IPS-18a (cell line): ENCODE measurements around the gene WDR33.
"Not testable (repeated sequence)": the region's sequence is repeated elsewhere in the genome, so short reads cannot be mapped to it uniquely, and the experiment has no call there.

ENCODE experiments used
- H3K27ac ChIP-seq: one replicate; pipeline ENCODE4 v1.5.1; 2013; ENCODE audit warnings: low read length
- H3K27me3 ChIP-seq: one replicate; pipeline ENCODE4 v1.6.1; 2013; ENCODE audit warnings: mild to moderate bottlenecking, low read length; ENCODE audit not compliant: control insufficient read depth, insufficient read depth
- H3K36me3 ChIP-seq: one replicate; pipeline ENCODE4 v1.6.1; 2013; ENCODE audit warnings: low read depth, low read length; ENCODE audit not compliant: control insufficient read depth
- H3K4me1 ChIP-seq: one replicate; pipeline ENCODE4 v1.6.1; 2013; ENCODE audit warnings: low read depth, low read length; ENCODE audit not compliant: control insufficient read depth
- H3K4me3 ChIP-seq: one replicate; pipeline ENCODE4 v1.5.1; 2013; ENCODE audit warnings: low read length
- H3K9ac ChIP-seq: one replicate; pipeline ENCODE4 v1.6.1; 2013; ENCODE audit warnings: mild to moderate bottlenecking, low read length, moderate library complexity
- H3K9me3 ChIP-seq: one replicate; pipeline ENCODE4 v1.6.1; 2013; ENCODE audit warnings: low read depth, low read length; ENCODE audit not compliant: control insufficient read depth

WDR33 gene

GRCh38 chr2:127807678-127808353 lies 3.2 kb downstream of the WDR33 start:
- Histone ChIP-seq H3K4me1 (peaks cover 6% of the 10 kb centered on the region), H3K9me3 (no peaks in the 10 kb centered on the region), H3K27me3 (no peaks in the 10 kb centered on the region), H3K36me3 (no peaks in the 10 kb centered on the region), H3K4me3 (no peak overlapping the region), H3K9ac (no peak overlapping the region), H3K27ac (no peak overlapping the region)

DNA sequence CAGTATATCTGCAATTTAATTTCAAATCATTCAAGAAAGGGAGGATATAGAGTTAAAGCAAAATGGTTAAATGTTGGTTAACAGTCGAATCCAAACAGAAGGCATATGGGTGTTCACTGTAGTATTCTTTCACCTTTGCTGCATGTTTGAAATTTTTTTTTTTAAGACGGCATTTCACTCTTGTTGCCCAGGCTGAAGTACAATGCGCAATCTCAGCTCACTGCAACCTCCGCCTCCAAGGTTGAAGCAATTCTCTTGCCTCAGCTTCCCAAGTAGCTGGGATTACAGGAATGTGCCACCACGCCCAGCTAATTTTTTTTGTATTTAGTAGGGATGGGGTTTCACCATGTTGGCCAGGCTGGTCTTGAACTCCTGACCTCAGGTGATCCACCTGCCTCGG lies 4.1 kb downstream of the WDR33 start:
- not testable (repeated sequence) for H3K27ac ChIP-seq, H3K4me1 ChIP-seq, H3K9me3 ChIP-seq, H3K9ac ChIP-seq, H3K4me3 ChIP-seq, H3K27me3 ChIP-seq, H3K36me3 ChIP-seq

DNA sequence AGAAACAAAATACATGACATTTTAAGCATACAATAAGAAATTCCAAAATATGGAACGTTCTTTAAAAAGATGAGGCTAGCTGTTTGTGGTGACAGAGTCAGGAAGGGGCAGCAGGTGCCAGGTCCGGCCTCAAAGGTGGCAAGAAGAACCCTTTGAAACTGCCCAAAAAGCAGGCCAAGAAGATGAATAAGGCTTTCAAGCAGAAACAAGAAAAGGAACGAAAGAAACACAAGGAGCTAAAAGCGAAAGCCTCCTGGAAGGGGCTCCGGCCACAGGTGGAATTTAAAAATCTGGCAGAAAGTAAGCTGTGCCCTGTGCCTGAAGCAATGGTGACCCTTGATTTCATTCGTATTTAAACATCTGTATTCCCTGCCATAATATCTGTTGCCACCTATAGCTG lies 5.5 kb downstream of the WDR33 start:
- no peaks in the 10 kb centered on the region for H3K27me3 ChIP-seq
- no peak overlapping the region for H3K4me3 ChIP-seq
- no peaks in the 10 kb centered on the region for H3K4me1 ChIP-seq
- H3K27ac ChIP-seq = no peak overlapping the region
- H3K9ac ChIP-seq = no peak overlapping the region
- H3K36me3 ChIP-seq = no peaks in the 10 kb centered on the region
- H3K9me3 ChIP-seq = no peaks in the 10 kb centered on the region

- Histone ChIP-seq H3K27me3 (no peaks in the 10 kb centered on the region), H3K4me3 (no peak overlapping the region), H3K9me3 (no peaks in the 10 kb centered on the region), H3K27ac (no peak overlapping the region), H3K9ac (no peak overlapping the region), H3K4me1 (no peaks in the 10 kb centered on the region), H3K36me3 (no peaks in the 10 kb centered on the region)
These were observed 11.0 kb downstream of the WDR33 start for GRCh38 chr2:127799926-127800325.

- H3K36me3 ChIP-seq = no peaks in the 10 kb centered on the region
- H3K9me3 ChIP-seq = no peaks in the 10 kb centered on the region
- H3K4me1 ChIP-seq = no peaks in the 10 kb centered on the region
- no peak overlapping the region for H3K9ac ChIP-seq
- H3K27me3 ChIP-seq = no peaks in the 10 kb centered on the region
- no peak overlapping the region for H3K4me3 ChIP-seq
- H3K27ac ChIP-seq = no peak overlapping the region
These were observed 14.6 kb downstream of the WDR33 start for GRCh38 chr2:127796389-127796788.

DNA sequence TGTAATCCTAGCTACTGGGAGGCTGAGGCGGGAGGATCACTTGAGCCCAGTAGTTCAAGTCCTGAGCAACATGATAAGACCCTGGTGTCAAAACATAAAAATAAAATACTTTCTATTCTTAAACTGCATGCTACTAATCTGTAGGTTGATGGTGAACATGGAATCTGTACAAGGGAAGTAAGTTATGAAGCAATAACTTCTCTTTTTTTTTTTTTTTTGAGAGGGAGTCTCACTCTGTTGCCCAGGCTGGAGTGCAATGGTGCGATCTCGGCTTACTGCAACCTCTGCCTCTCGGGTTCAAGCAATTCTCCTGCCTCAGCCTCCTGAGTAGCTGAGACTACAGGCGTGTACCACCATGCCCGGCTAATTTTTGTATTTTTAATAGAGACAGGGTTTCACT lies 16.1 kb downstream of the WDR33 start:
- not testable (repeated sequence) for H3K4me3 ChIP-seq, H3K4me1 ChIP-seq, H3K9ac ChIP-seq, H3K27ac ChIP-seq, H3K36me3 ChIP-seq, H3K27me3 ChIP-seq, H3K9me3 ChIP-seq

- no peaks in the 10 kb centered on the region for H3K36me3 ChIP-seq
- H3K9ac ChIP-seq = no peak overlapping the region
- no peaks in the 10 kb centered on the region for H3K27me3 ChIP-seq
- H3K9me3 ChIP-seq = peaks cover 6% of the 10 kb centered on the region
- H3K4me3 ChIP-seq = no peak overlapping the region
- no peak overlapping the region for H3K27ac ChIP-seq
- no peaks in the 10 kb centered on the region for H3K4me1 ChIP-seq
These were observed 18.2 kb downstream of the WDR33 start for GRCh38 chr2:127792805-127793204.

GRCh38 chr2:127790694-127791529 lies 20.1 kb downstream of the WDR33 start:
- Histone ChIP-seq H3K9me3 (peaks cover 6% of the 10 kb centered on the region), H3K4me1 (no peaks in the 10 kb centered on the region), H3K36me3 (no peaks in the 10 kb centered on the region), H3K4me3 (no peak overlapping the region), H3K27me3 (no peaks in the 10 kb centered on the region), H3K27ac (no peak overlapping the region), H3K9ac (no peak overlapping the region)

- H3K27me3 ChIP-seq = no peaks in the 10 kb centered on the region
- H3K4me3 ChIP-seq = no peak overlapping the region
- H3K36me3 ChIP-seq = no peaks in the 10 kb centered on the region
- peaks cover 6% of the 10 kb centered on the region for H3K9me3 ChIP-seq
- no peak overlapping the region for H3K27ac ChIP-seq
- no peaks in the 10 kb centered on the region for H3K4me1 ChIP-seq
- H3K9ac ChIP-seq = no peak overlapping the region
These were observed 24.7 kb downstream of the WDR33 start for GRCh38 chr2:127786048-127786809.

- no peaks in the 10 kb centered on the region for H3K27me3 ChIP-seq
- H3K27ac ChIP-seq = no peak overlapping the region
- H3K9me3 ChIP-seq = peaks cover 3% of the 10 kb centered on the region
- H3K4me3 ChIP-seq = no peak overlapping the region
- no peaks in the 10 kb centered on the region for H3K4me1 ChIP-seq
- H3K36me3 ChIP-seq = no peaks in the 10 kb centered on the region
- H3K9ac ChIP-seq = no peak overlapping the region
These were observed 25.9 kb downstream of the WDR33 start for GRCh38 chr2:127784965-127785518.

DNA sequence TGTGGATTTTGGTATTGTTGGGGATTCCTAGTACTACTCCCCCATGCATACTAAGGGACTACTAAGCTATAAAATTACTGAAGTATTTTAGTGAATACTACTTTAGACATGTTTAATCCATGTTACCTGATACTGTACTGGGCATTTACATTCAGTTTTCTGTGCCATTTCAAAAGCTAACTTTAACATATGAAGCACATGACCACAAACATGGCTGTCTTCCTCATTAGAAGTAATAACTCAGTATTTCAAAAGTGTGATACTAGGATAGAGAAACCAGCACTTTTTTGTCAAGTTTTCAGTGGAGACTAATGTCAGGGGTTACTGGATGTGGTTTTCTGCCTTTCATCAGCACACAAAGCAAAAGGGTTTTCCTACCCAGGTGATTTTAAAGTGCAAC lies 27.9 kb downstream of the WDR33 start:
- Histone ChIP-seq H3K9me3 (no peaks in the 10 kb centered on the region), H3K4me3 (no peak overlapping the region), H3K36me3 (no peaks in the 10 kb centered on the region), H3K27me3 (no peaks in the 10 kb centered on the region), H3K9ac (no peak overlapping the region), H3K4me1 (no peaks in the 10 kb centered on the region), H3K27ac (no peak overlapping the region)
